H1 (cell line): ENCODE results near the gene LDHAL6A. TPM values are rescaled to one million over a fixed set of nuclear protein-coding genes. Genes with fewer than 3 reads are reported as not detected.

Experiments used
- CTCF ChIA-PET: fragments of 300-600 bp; sonication (Branson Sonifier 250); formaldehyde crosslinking; loops from one replicate; lab custom pipeline; 2021; ENCODE audit not compliant: partially characterized antibody; lab: Charles Lee
- POLR2A ChIA-PET: fragments of 300-600 bp; sonication (Branson Sonifier 250); formaldehyde crosslinking; loops from one replicate; lab custom pipeline; 2021; ENCODE audit warnings: inconsistent platforms; ENCODE audit not compliant: partially characterized antibody; lab: Charles Lee
- DNase-seq, 2 experiments: peaks; one replicate each; pipeline versions ENCODE4 v3.0.0 to v3.0.0-alpha.2; 2010 to 2022; ENCODE audit warnings: low spot score in 2 of 2, low read depth in 1 of 2, mixed read lengths in 1 of 2
- FAIRE-seq: peaks from 2 replicates; lab custom pipeline; 2011; peaks lifted over from hg19 to GRCh38; lab: Jason Lieb, UNC
- H2AFZ ChIP-seq: 2 replicates; pipeline ENCODE4 v1.8.1; 2012; ENCODE audit warnings: low read length, inconsistent platforms
- H2AK5ac ChIP-seq: 2 replicates; pipeline ENCODE4 v1.6.1; 2013; ENCODE audit warnings: low read depth, low read length
- H2BK120ac ChIP-seq: replicated peaks from 2 replicates; pipeline ENCODE3; 2013; ENCODE audit warnings: low read depth, low read length, inconsistent platforms
- H2BK12ac ChIP-seq: 2 replicates; pipeline ENCODE4 v1.6.1; 2013; ENCODE audit warnings: low read depth, low read length
- H2BK15ac ChIP-seq: 2 replicates; pipeline ENCODE4 v1.6.1; 2013; ENCODE audit warnings: low read length
- H2BK20ac ChIP-seq: 2 replicates; pipeline ENCODE4 v1.6.1; 2013; ENCODE audit warnings: low read length
- H2BK5ac ChIP-seq: 2 replicates; pipeline ENCODE4 v1.6.1; 2013; ENCODE audit warnings: low read depth, low read length
- H3K14ac ChIP-seq: 2 replicates; pipeline ENCODE4 v1.6.1; 2013; ENCODE audit warnings: inconsistent platforms; ENCODE audit not compliant: insufficient read length
- H3K18ac ChIP-seq: 2 replicates; pipeline ENCODE4 v1.6.1; 2013; ENCODE audit warnings: low read length; ENCODE audit errors: extremely low read depth
- H3K23ac ChIP-seq: 2 replicates; pipeline ENCODE4 v1.6.1; 2013; ENCODE audit warnings: inconsistent platforms; ENCODE audit not compliant: insufficient read length
- H3K23me2 ChIP-seq: 2 replicates; pipeline ENCODE4 v1.6.1; 2013; ENCODE audit warnings: low read depth, low read length
- H3K27ac ChIP-seq: 2 replicates; pipeline ENCODE4 v1.6.1; 2011; ENCODE audit warnings: low read depth, low read length, inconsistent platforms
- H3K27me3 ChIP-seq, 4 experiments: replicated peaks in 1 of 4; 1 replicate in 1 of 4; 2 replicates in 3 of 4; pipeline versions ENCODE4 v1.6.1 to v1.8.1; 2011 to 2013; ENCODE audit warnings: low read length in 3 of 4, mild to moderate bottlenecking in 3 of 4, inconsistent platforms in 2 of 4, mixed read lengths in 2 of 4, moderate library complexity in 1 of 4; ENCODE audit not compliant: control insufficient read depth in 3 of 4, insufficient read depth in 3 of 4; ENCODE audit errors: extremely low read depth in 1 of 4
- H3K36me3 ChIP-seq, 4 experiments: 2 replicates each; pipeline versions ENCODE4 v1.6.1 to v1.8.1; 2011 to 2013; ENCODE audit warnings: mild to moderate bottlenecking in 4 of 4, low read length in 3 of 4, moderate library complexity in 2 of 4, control low read depth in 1 of 4, inconsistent platforms in 1 of 4; ENCODE audit not compliant: insufficient read depth in 4 of 4, control insufficient read depth in 2 of 4
- H3K4ac ChIP-seq: replicated peaks from 2 replicates; pipeline ENCODE3; 2013; ENCODE audit warnings: low read length, low read depth, mixed read lengths, inconsistent platforms; ENCODE audit not compliant: insufficient read length
- H3K4me1 ChIP-seq, 4 experiments: replicated peaks in 1 of 4; 1 replicate in 1 of 4; 2 replicates in 3 of 4; pipeline versions ENCODE4 v1.6.1 to v1.8.1; 2011 to 2013; ENCODE audit warnings: low read length in 3 of 4, inconsistent platforms in 2 of 4, mixed read lengths in 1 of 4; ENCODE audit not compliant: insufficient read depth in 4 of 4, control insufficient read depth in 3 of 4
- H3K4me2 ChIP-seq, 2 experiments: 2 replicates each; pipeline versions ENCODE4 v1.6.1 to v1.8.1; 2011 to 2013; ENCODE audit warnings: low read depth in 2 of 2, low read length in 2 of 2, control low read depth in 1 of 2, inconsistent platforms in 1 of 2, mild to moderate bottlenecking in 1 of 2; ENCODE audit not compliant: insufficient read depth in 1 of 2
- H3K4me3 ChIP-seq, 4 experiments: fragments of 200-600, 300-600 bp in 1 of 4; sonication (generic), shearing (Covaris generic), sonication (Bioruptor Twin) in 1 of 4; 2 replicates each; pipeline versions ENCODE4 v1.5.1 to v1.8.1; 2011 to 2016; ENCODE audit warnings: low read length in 4 of 4, low read depth in 3 of 4, control low read depth in 2 of 4, inconsistent platforms in 2 of 4, mild to moderate bottlenecking in 2 of 4, mixed read lengths in 1 of 4, moderate library complexity in 1 of 4; ENCODE audit not compliant: insufficient read depth in 2 of 4; ENCODE audit errors: extremely low read depth in 1 of 4
- H3K56ac ChIP-seq: replicated peaks from 2 replicates; pipeline ENCODE3; 2013; ENCODE audit warnings: low read depth, mild to moderate bottlenecking, mixed read lengths, low read length, inconsistent platforms; ENCODE audit not compliant: insufficient read length
- H3K79me1 ChIP-seq: 2 replicates; pipeline ENCODE4 v1.6.1; 2013; ENCODE audit warnings: low read depth, low read length, control low read depth
- H3K79me2 ChIP-seq, 2 experiments: 2 replicates each; pipeline versions ENCODE4 v1.6.1 to v1.8.1; 2012 to 2013; ENCODE audit warnings: low read length in 2 of 2, mild to moderate bottlenecking in 2 of 2, inconsistent platforms in 1 of 2; ENCODE audit not compliant: insufficient read depth in 2 of 2, control insufficient read depth in 1 of 2
- H3K9ac ChIP-seq, 4 experiments: replicated peaks in 1 of 4; 1 replicate in 1 of 4; 2 replicates in 3 of 4; pipeline versions ENCODE4 v1.6.1 to v1.8.1; 2011 to 2013; ENCODE audit warnings: low read depth in 3 of 4, low read length in 3 of 4, control low read depth in 2 of 4, mild to moderate bottlenecking in 2 of 4, moderate library complexity in 2 of 4, inconsistent platforms in 1 of 4; ENCODE audit errors: extremely low read depth in 1 of 4
- H3K9me3 ChIP-seq, 2 experiments: 2 replicates each; pipeline versions ENCODE4 v1.6.1 to v1.8.1; 2012 to 2013; ENCODE audit warnings: mild to moderate bottlenecking in 2 of 2, moderate library complexity in 2 of 2, control low read depth in 1 of 2, inconsistent platforms in 1 of 2, low read depth in 1 of 2, low read length in 1 of 2, mixed read lengths in 1 of 2; ENCODE audit not compliant: insufficient read depth in 2 of 2
- H4K20me1 ChIP-seq, 2 experiments: replicated peaks in 1 of 2; 2 replicates each; pipeline versions ENCODE3 to v1.8.1; 2011 to 2013; ENCODE audit warnings: inconsistent platforms in 2 of 2, low read length in 2 of 2, mild to moderate bottlenecking in 1 of 2; ENCODE audit not compliant: insufficient read depth in 2 of 2, control insufficient read depth in 1 of 2
- H4K5ac ChIP-seq: 2 replicates; pipeline ENCODE4 v1.6.1; 2013; ENCODE audit warnings: low read length, low read depth, mixed read lengths, inconsistent platforms; ENCODE audit not compliant: insufficient read length
- H4K8ac ChIP-seq: 2 replicates; pipeline ENCODE4 v1.8.0; 2013; ENCODE audit warnings: mild to moderate bottlenecking, moderate library complexity, low read length, inconsistent platforms; ENCODE audit not compliant: insufficient read depth; ENCODE audit errors: extremely low read depth
- H4K91ac ChIP-seq: replicated peaks from 2 replicates; pipeline ENCODE3; 2013; ENCODE audit warnings: low read length, mixed read lengths, inconsistent platforms; ENCODE audit not compliant: insufficient read length
- EGR1 ChIP-seq: IDR thresholded peaks from 2 replicates; pipeline ENCODE4 v1.6.1; 2011; ENCODE audit warnings: low read depth, low read length, borderline replicate concordance
- JUN ChIP-seq: IDR thresholded peaks from 2 replicates; pipeline ENCODE4 v1.6.1; 2011; ENCODE audit warnings: low read depth, mild to moderate bottlenecking, improper control_type of control experiment, low read length
- KDM4A ChIP-seq: IDR thresholded peaks from one replicate; pipeline ENCODE4 v1.7.1; 2012; ENCODE audit warnings: low read depth, mild to moderate bottlenecking, moderate library complexity, low read length, inconsistent platforms; ENCODE audit not compliant: severe bottlenecking
- NRF1 ChIP-seq: IDR thresholded peaks from 2 replicates; pipeline ENCODE4 v1.6.1; 2011; ENCODE audit warnings: mild to moderate bottlenecking, low read depth, low read length, improper control_type of control experiment
- RAD21 ChIP-seq, 2 experiments: IDR thresholded peaks in 1 of 2; conservative IDR thresholded peaks in 1 of 2; 2 replicates each; pipeline ENCODE4 v1.6.1; 2011; ENCODE audit warnings: low read depth in 2 of 2, low read length in 2 of 2, improper control_type of control experiment in 1 of 2, inconsistent platforms in 1 of 2, mild to moderate bottlenecking in 1 of 2, moderate library complexity in 1 of 2
- SIX5 ChIP-seq: IDR thresholded peaks from 2 replicates; pipeline ENCODE4 v1.6.1; 2011; ENCODE audit warnings: mild to moderate bottlenecking, low read depth, low read length
- YY1 ChIP-seq: IDR thresholded peaks from 2 replicates; pipeline ENCODE4 v1.6.1; 2011; ENCODE audit warnings: low read depth, mild to moderate bottlenecking, low read length
- WGBS, 2 experiments: shearing (Covaris generic) in 1 of 2; methylation state at CpG; one replicate each; pipeline versions ENCODE4 v1.1.6 to v1.1.7; 2013 to 2015; ENCODE audit warnings: low lambda C conversion rate in 2 of 2, mixed read lengths in 2 of 2, inconsistent platforms in 1 of 2, low coverage in 1 of 2, missing lambda C conversion rate in 1 of 2; ENCODE audit not compliant: insufficient replicate concordance in 2 of 2, insufficient coverage in 1 of 2, insufficient read length in 1 of 2; ENCODE audit errors: extremely low coverage in 1 of 2, missing lambda C conversion rate in 1 of 2; 5-methylcytosine and 5-hydroxymethylcytosine counted together
- polyA plus RNA-seq, 7 experiments: library from polyadenylated mRNA; depleted of rRNA in 3 of 7; stranded (reverse) in 5 of 7; unstranded in 2 of 7; fragments of >200 nt in 5 of 7; fragments of 200-250 nt in 2 of 7; gene quantifications; 1 replicate in 5 of 7; 2 replicates in 1 of 7; 4 replicates in 1 of 7; pipeline versions ENCODE4 v1.2.1 to v1.2.3, GENCODE V29; 2011 to 2013; ENCODE audit warnings: missing spikeins in 2 of 7, mixed read lengths in 2 of 7
- total RNA-seq: library from RNA; stranded (reverse); fragmentation: NEBNext Ultra II Directional; extraction: Animal tissue kit (Norgen Biotek cat#: 25700); gene quantifications from 2 replicates; pipeline ENCODE4 v1.2.1, GENCODE V29; 2021
- TF ChIP-seq, protein P1 (sequence below), 3 experiments: IDR thresholded peaks; 1 replicate in 2 of 3; 2 replicates in 1 of 3; pipeline versions ENCODE4 v1.5.1 to v1.6.1; 2011; ENCODE audit warnings: low read length in 3 of 3, mild to moderate bottlenecking in 3 of 3, inconsistent platforms in 2 of 3, low read depth in 1 of 3, moderate library complexity in 1 of 3; ENCODE audit not compliant: insufficient read depth in 1 of 3; ENCODE audit errors: control extremely low read depth in 1 of 3
- TF ChIP-seq, protein P2 (sequence below): IDR thresholded peaks from 2 replicates; pipeline ENCODE4 v1.6.1; 2012; ENCODE audit warnings: inconsistent platforms

The LDHAL6A gene
- total and polyA plus RNA-seq, 2 of the 8 experiments (the other 6 are each of a cell fraction or from before 2014, with no cell fraction given), result not detected

DNA sequence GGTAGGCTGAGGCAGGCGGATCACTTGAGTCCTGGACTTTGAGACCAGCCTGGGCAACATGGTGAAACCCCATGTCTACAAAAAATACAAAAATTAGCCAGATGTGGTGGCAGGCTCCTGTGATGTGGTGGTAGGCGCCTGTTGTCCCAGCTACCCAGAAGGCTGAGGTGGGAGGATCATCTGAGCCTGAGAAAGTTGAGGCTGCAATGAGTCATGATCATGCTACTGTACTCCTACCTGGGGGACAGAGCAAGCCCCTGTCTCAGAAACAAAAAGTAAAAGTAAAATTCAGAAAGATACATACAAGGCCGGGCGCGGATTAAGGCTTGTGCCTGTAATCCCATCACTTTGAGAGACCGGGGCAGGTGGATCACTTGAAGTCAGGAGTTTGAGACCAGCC lies 6.3 kb downstream of the LDHAL6A start:
- no peaks in the 10 kb centered on the region for H3K4me1 ChIP-seq
- H3K4me3 ChIP-seq, result no peak overlapping the region
- no peak overlapping the region for H3K4me2 ChIP-seq
- H3K36me3 ChIP-seq, result no peaks in the 10 kb centered on the region
- 91% methylated on average over 6 of the region's 6 CpGs; no CpG with 5 or more reads in 1 of the 2 experiments for WGBS, 2 experiments
- H2BK20ac ChIP-seq, result no peak overlapping the region
- no peak overlapping the region for H3K56ac ChIP-seq
- no peak overlapping the region for H2AK5ac ChIP-seq
- H2BK120ac ChIP-seq, result no peak overlapping the region
- no peak overlapping the region for H2BK12ac ChIP-seq
- no peak overlapping the region for H2BK15ac ChIP-seq
- no peak overlapping the region for H4K8ac ChIP-seq
- no peak overlapping the region for H2AFZ ChIP-seq
- H3K9me3 ChIP-seq, result no peaks in the 10 kb centered on the region
- ChIA-PET CTCF (no interaction called here), POLR2A (interaction anchor here (0.7 kb wide), 1 partner anchor 1319 kb away, joined by 4 read pairs; no protein-coding TSS in a partner anchor)
- TF ChIP-seq JUN (no peak), NRF1 (no peak), SIX5 (no peak), RAD21 (IDR thresholded peaks at IDR 0.05 in 1 of 2, conservative IDR thresholded peaks at IDR 0.05 in 1 of 2; ENCODE audit: low read depth in 2 of 2, low read length in 2 of 2) (no peak), KDM4A (no peak), EGR1 (no peak), YY1 (no peak)
- TF ChIP-seq, protein P1, sequence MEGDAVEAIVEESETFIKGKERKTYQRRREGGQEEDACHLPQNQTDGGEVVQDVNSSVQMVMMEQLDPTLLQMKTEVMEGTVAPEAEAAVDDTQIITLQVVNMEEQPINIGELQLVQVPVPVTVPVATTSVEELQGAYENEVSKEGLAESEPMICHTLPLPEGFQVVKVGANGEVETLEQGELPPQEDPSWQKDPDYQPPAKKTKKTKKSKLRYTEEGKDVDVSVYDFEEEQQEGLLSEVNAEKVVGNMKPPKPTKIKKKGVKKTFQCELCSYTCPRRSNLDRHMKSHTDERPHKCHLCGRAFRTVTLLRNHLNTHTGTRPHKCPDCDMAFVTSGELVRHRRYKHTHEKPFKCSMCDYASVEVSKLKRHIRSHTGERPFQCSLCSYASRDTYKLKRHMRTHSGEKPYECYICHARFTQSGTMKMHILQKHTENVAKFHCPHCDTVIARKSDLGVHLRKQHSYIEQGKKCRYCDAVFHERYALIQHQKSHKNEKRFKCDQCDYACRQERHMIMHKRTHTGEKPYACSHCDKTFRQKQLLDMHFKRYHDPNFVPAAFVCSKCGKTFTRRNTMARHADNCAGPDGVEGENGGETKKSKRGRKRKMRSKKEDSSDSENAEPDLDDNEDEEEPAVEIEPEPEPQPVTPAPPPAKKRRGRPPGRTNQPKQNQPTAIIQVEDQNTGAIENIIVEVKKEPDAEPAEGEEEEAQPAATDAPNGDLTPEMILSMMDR (IDR thresholded peaks at IDR 0.05; ENCODE audit: control extremely low read depth in 1 of 3, insufficient read depth in 1 of 3, low read depth in 1 of 3, low read length in 3 of 3), result no peak
- TF ChIP-seq, protein P2, sequence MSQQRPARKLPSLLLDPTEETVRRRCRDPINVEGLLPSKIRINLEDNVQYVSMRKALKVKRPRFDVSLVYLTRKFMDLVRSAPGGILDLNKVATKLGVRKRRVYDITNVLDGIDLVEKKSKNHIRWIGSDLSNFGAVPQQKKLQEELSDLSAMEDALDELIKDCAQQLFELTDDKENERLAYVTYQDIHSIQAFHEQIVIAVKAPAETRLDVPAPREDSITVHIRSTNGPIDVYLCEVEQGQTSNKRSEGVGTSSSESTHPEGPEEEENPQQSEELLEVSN, result no peak
- H3K27ac ChIP-seq, result no peak overlapping the region
- H3K9ac ChIP-seq, result no peak overlapping the region
- H3K18ac ChIP-seq, result no peak overlapping the region
- no peak overlapping the region for H3K23ac ChIP-seq
- H4K20me1 ChIP-seq, result no peaks in the 10 kb centered on the region
- DNase-seq (no peak), FAIRE-seq (no peak)
- no peaks in the 10 kb centered on the region for H3K27me3 ChIP-seq
- no peak overlapping the region for H3K4ac ChIP-seq
- no peak overlapping the region for H3K14ac ChIP-seq
- no peaks in the 10 kb centered on the region for H3K79me2 ChIP-seq
- H3K79me1 ChIP-seq, result no peaks in the 10 kb centered on the region
- H2BK5ac ChIP-seq, result no peak overlapping the region
- no peak overlapping the region for H4K91ac ChIP-seq
- no peaks in the 10 kb centered on the region; the same call in 1 of the 2 replicates for H3K23me2 ChIP-seq
- H4K5ac ChIP-seq, result no peak overlapping the region
